PC-9 (cell line): Measurements from ENCODE around the gene CERKL. TPM values are rescaled to one million over a fixed set of nuclear protein-coding genes. Genes with fewer than 3 reads are reported as not detected.

Source experiments
- BruUV-seq: library from RNA; stranded (reverse); fragments of 400-500 nt; replicated peaks from 2 replicates; lab custom pipeline; 2021; lab: Mats Ljungman, UMichigan
- CTCF ChIA-PET: fragments of 300-600 bp; sonication (Branson Sonifier 250); formaldehyde crosslinking; loops from one replicate; lab custom pipeline; 2022; ENCODE audit warnings: antibody characterized with exemption; lab: Charles Lee
- POLR2A ChIA-PET: fragments of 300-600 bp; sonication (Branson Sonifier 250); formaldehyde crosslinking; loops from one replicate; lab custom pipeline; 2022; ENCODE audit warnings: antibody characterized with exemption; ENCODE audit not compliant: unreplicated experiment; lab: Charles Lee
- DNase-seq, 2 experiments: peaks; one replicate each; pipeline versions ENCODE4 v3.0.0 to v3.0.0-alpha.2; 2015 to 2022; ENCODE audit warnings: mixed read lengths in 1 of 2
- H2AFZ ChIP-seq: fragments of 200-600 bp; sonication (generic); 2 replicates; pipeline ENCODE4 v1.8.1; 2017; ENCODE audit warnings: antibody characterized with exemption
- H3F3A ChIP-seq: fragments of 200-600 bp; sonication (generic); 2 replicates; pipeline ENCODE4 v1.8.1; 2017; ENCODE audit warnings: antibody characterized with exemption, mild to moderate bottlenecking, low read depth; ENCODE audit not compliant: insufficient read depth
- H3K27ac ChIP-seq: fragments of 200-600 bp; sonication (generic); 2 replicates; pipeline ENCODE4 v1.6.1; 2016; ENCODE audit warnings: mixed run types
- H3K27me3 ChIP-seq: fragments of 200-600 bp; sonication (generic); 2 replicates; pipeline ENCODE4 v1.6.1; 2016; ENCODE audit warnings: low read depth, mixed run types; ENCODE audit not compliant: insufficient read depth
- H3K36me3 ChIP-seq: fragments of 200-600 bp; sonication (generic); 2 replicates; pipeline ENCODE4 v1.6.1; 2016; ENCODE audit warnings: low read depth, mixed run types
- H3K4me1 ChIP-seq: fragments of 200-600 bp; sonication (generic); replicated peaks from 2 replicates; pipeline ENCODE4 v1.6.1; 2016; ENCODE audit warnings: mixed run types; ENCODE audit not compliant: insufficient read depth
- H3K4me2 ChIP-seq: fragments of 200-600 bp; sonication (generic); 2 replicates; pipeline ENCODE4 v1.6.1; 2017; ENCODE audit warnings: mixed run types
- H3K4me3 ChIP-seq: fragments of 200-600 bp; sonication (generic); 2 replicates; pipeline ENCODE4 v1.6.1; 2016; ENCODE audit warnings: mixed run types
- H3K79me2 ChIP-seq: fragments of 200-600 bp; sonication (generic); 2 replicates; pipeline ENCODE4 v1.6.1; 2017; ENCODE audit warnings: low read depth, mixed run types
- H3K9me2 ChIP-seq: fragments of 200-600 bp; sonication (generic); 2 replicates; pipeline ENCODE4 v1.8.1; 2017; ENCODE audit warnings: mild to moderate bottlenecking; ENCODE audit not compliant: insufficient read depth
- H3K9me3 ChIP-seq: fragments of 200-600 bp; sonication (generic); 2 replicates; pipeline ENCODE4 v1.8.1; 2016; ENCODE audit warnings: low read depth; ENCODE audit not compliant: insufficient read depth
- H4K20me1 ChIP-seq: fragments of 200-600 bp; sonication (generic); 2 replicates; pipeline ENCODE4 v1.8.1; 2017; ENCODE audit not compliant: insufficient read depth
- EZH2 ChIP-seq: fragments of 200-600 bp; sonication (generic); IDR thresholded peaks from 2 replicates; pipeline ENCODE4 v1.8.0; 2017; ENCODE audit warnings: antibody characterized with exemption, low read depth
- intact Hi-C: fragments of 100-400 bp; cut with micrococcal nuclease; formaldehyde crosslinking; loops from one replicate; pipeline ENCODE4 v1.10.0; 2022; ENCODE audit not compliant: unreplicated experiment
- total RNA-seq: library from RNA; stranded (reverse); gene quantifications from 2 replicates; pipeline ENCODE4 v1.2.3, GENCODE V29; 2021
- TF ChIP-seq, protein P1 (sequence below): fragments of 200-600 bp; sonication (generic); conservative IDR thresholded peaks from 2 replicates; pipeline ENCODE4 v1.6.1; 2017; ENCODE audit warnings: mixed run types, antibody characterized with exemption, mild to moderate bottlenecking, moderate library complexity

CERKL gene
- total RNA-seq, 1 experiment from 2014 or later, result 1.6 TPM

DNA sequence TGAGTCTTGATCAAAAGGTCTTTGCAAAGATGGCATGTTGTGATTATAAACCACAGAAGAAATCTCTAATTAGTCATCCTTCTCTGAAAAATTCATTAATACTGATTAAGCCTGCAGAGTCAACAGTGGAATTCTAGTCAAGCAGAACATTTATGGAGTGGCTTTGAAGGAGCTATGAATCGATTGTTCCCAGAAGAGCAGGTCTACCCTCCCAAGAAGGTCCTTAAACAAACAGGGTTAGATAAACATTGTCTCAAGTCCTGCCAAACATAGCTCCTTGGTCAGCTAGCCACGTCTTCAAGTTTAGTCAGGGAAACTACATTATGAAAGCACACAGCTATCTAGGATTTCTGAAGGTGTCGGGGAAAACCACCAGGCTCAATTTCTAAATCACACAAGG is 110.8 kb downstream of the CERKL start:
- Histone ChIP-seq H3K79me2 (no peaks in the 10 kb centered on the region), H3K4me1 (peaks cover 20% of the 10 kb centered on the region), H2AFZ (peak overlapping the region; percentile 72), H3K36me3 (no peaks in the 10 kb centered on the region), H4K20me1 (no peaks in the 10 kb centered on the region), H3K4me2 (peak overlapping the region; percentile 70), H3K9me2 (0 out of 2 replicates have a peak, but pooled peaks cover 3% of the 10 kb centered on the region), H3K4me3 (peak overlapping the region; percentile 41), H3F3A (peaks cover 17% of the 10 kb centered on the region), H3K27ac (no peak overlapping the region), H3K27me3 (no peaks in the 10 kb centered on the region), H3K9me3 (no peaks in the 10 kb centered on the region)
- no TSS peak for BruUV-seq
- no peak for TF ChIP-seq EZH2
- TF ChIP-seq, protein P1, sequence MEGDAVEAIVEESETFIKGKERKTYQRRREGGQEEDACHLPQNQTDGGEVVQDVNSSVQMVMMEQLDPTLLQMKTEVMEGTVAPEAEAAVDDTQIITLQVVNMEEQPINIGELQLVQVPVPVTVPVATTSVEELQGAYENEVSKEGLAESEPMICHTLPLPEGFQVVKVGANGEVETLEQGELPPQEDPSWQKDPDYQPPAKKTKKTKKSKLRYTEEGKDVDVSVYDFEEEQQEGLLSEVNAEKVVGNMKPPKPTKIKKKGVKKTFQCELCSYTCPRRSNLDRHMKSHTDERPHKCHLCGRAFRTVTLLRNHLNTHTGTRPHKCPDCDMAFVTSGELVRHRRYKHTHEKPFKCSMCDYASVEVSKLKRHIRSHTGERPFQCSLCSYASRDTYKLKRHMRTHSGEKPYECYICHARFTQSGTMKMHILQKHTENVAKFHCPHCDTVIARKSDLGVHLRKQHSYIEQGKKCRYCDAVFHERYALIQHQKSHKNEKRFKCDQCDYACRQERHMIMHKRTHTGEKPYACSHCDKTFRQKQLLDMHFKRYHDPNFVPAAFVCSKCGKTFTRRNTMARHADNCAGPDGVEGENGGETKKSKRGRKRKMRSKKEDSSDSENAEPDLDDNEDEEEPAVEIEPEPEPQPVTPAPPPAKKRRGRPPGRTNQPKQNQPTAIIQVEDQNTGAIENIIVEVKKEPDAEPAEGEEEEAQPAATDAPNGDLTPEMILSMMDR, result no peak
- ChIA-PET CTCF (interaction anchor here (1.1 to 1.4 kb wide), 2 partner anchors 1103 to 1422 kb away, joined by 3 to 5 read pairs; no protein-coding TSS in a partner anchor), POLR2A (interaction anchor here (0.6 to 0.7 kb wide), 4 partner anchors 172 to 1031 kb away, joined by 3 to 10 read pairs (median 8); no protein-coding TSS in a partner anchor)
- intact Hi-C loops, result no loop called here
- peak; percentile 26 to 83 for DNase-seq

DNA sequence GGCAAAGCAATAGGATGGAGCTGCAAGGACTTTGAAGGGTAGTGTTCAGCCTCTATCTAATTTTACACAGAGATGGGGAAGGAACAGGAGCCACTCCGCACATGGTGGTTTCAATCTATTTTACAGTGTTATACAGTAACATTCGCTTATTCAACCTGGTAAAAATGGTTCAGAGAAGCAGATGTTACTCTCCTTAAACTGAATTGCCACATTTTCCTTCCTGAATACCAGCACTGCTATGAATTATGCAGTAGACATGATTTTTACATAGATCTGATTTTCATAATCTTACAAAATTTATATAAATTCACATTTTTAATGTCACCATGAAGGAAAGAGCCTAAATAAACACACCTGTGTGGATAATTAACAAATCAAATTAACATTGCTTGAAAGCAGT is 114.7 kb downstream of the CERKL start:
- H2AFZ ChIP-seq, result no peak overlapping the region
- no peak overlapping the region for H3K4me2 ChIP-seq
- H3F3A ChIP-seq, result peaks cover 17% of the 10 kb centered on the region
- H3K4me1 ChIP-seq, result peaks cover 20% of the 10 kb centered on the region
- no peaks in the 10 kb centered on the region for H3K36me3 ChIP-seq
- H3K27ac ChIP-seq, result no peak overlapping the region
- CTCF ChIA-PET, result no interaction called here
- POLR2A ChIA-PET, result no interaction called here
- no peak for TF ChIP-seq EZH2
- TF ChIP-seq, protein P1, result no peak
- H4K20me1 ChIP-seq, result no peaks in the 10 kb centered on the region
- BruUV-seq, result no TSS peak
- intact Hi-C loops, result no loop called here
- no peaks in the 10 kb centered on the region; the same call in 1 of the 2 replicates for H3K9me2 ChIP-seq
- DNase-seq, result no peak
- H3K79me2 ChIP-seq, result no peaks in the 10 kb centered on the region
- no peaks in the 10 kb centered on the region for H3K27me3 ChIP-seq
- no peaks in the 10 kb centered on the region for H3K9me3 ChIP-seq
- no peak overlapping the region for H3K4me3 ChIP-seq

DNA sequence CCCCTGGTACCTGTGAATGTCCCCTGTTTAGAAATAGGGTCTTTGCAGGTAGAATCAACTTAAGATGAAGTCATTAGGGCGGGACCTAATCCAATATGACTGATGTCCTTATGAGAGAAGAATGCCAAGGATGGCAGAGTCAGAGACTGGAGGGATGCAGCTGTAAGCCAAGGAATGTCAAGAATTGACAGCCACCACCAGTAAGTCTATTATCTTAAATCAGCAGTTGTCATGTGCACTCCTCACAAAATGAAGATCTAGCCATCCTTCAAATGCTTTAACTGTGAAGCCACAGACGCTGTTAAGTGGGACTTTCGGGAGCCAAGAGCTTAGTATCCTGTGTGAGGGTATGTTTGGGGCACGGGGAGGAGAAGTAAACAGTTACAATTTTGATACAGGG is 116.5 kb downstream of the CERKL start:
- H3K4me3 ChIP-seq, result no peak overlapping the region
- ChIA-PET POLR2A (no interaction called here), CTCF (no interaction called here)
- H2AFZ ChIP-seq, result no peak overlapping the region
- peaks cover 3% of the 10 kb centered on the region; the same call in 1 of the 2 replicates for H3K4me1 ChIP-seq
- H3K27ac ChIP-seq, result no peak overlapping the region
- no peak overlapping the region for H3K4me2 ChIP-seq
- no peaks in the 10 kb centered on the region for H3K27me3 ChIP-seq
- intact Hi-C loops, result no loop called here
- TF ChIP-seq, protein P1, result no peak
- TF ChIP-seq EZH2, result no peak
- peaks cover 2% of the 10 kb centered on the region for H3F3A ChIP-seq
- no peaks in the 10 kb centered on the region for H3K79me2 ChIP-seq
- no peaks in the 10 kb centered on the region for H3K36me3 ChIP-seq
- BruUV-seq, result no TSS peak
- no peaks in the 10 kb centered on the region for H3K9me3 ChIP-seq
- H4K20me1 ChIP-seq, result no peaks in the 10 kb centered on the region
- no peaks in the 10 kb centered on the region; the same call in 1 of the 2 replicates for H3K9me2 ChIP-seq
- DNase-seq, result no peak
